ENCODE measurements around the gene RHCE.
"Not testable (repeated sequence)": the region's sequence is repeated elsewhere in the genome, so short reads cannot be mapped to it uniquely, and the experiment has no call there.

The RHCE gene

GRCh38 chr1:25432749-25433388 lies 12.2 kb upstream of the RHCE start:
- DNase-seq (ENCODE audit: low spot score), result no peak

- DNase-seq (ENCODE audit: low spot score), result no peak
These were observed 11.5 kb upstream of the RHCE start for GRCh38 chr1:25431955-25432719.

GRCh38 chr1:25430967-25431881 lies 10.6 kb upstream of the RHCE start:
- DNase-seq (ENCODE audit: low spot score), result peak; percentile 72

- peak; percentile 97 for DNase-seq (ENCODE audit: low spot score)
These were observed 9.7 kb upstream of the RHCE start, which contains the start of gene MACO1 for GRCh38 chr1:25430073-25430966. MACO1 (plus strand) TSS chr1:25430897; CDS start chr1:25431099, 202 bp downstream.

- DNase-seq (ENCODE audit: low spot score), result no peak
These were observed 8.0 kb upstream of the RHCE start for GRCh38 chr1:25428475-25429166.

- no peak for DNase-seq (ENCODE audit: low spot score)
These were observed 7.1 kb upstream of the RHCE start for GRCh38 chr1:25427696-25428095.

- DNase-seq (ENCODE audit: low spot score), result no peak
These were observed 4.8 kb upstream of the RHCE start for GRCh38 chr1:25425098-25426085.

GRCh38 chr1:25423206-25423605 lies 2.6 kb upstream of the RHCE start:
- not testable (repeated sequence) for DNase-seq (ENCODE audit: low spot score)

GRCh38 chr1:25419339-25419738 lies 1.3 kb downstream of the RHCE start:
- not testable (repeated sequence) for DNase-seq (ENCODE audit: low spot score)

GRCh38 chr1:25417280-25417679 lies 3.3 kb downstream of the RHCE start:
- not testable (repeated sequence) for DNase-seq (ENCODE audit: low spot score)

- DNase-seq (ENCODE audit: low spot score), result not testable (repeated sequence)
These were observed 6.0 kb downstream of the RHCE start for GRCh38 chr1:25414578-25414977.

- not testable (repeated sequence) for DNase-seq (ENCODE audit: low spot score)
These were observed 6.5 kb downstream of the RHCE start for GRCh38 chr1:25414157-25414556.

- not testable (repeated sequence) for DNase-seq (ENCODE audit: low spot score)
These were observed 7.6 kb downstream of the RHCE start for GRCh38 chr1:25412872-25413623.

- DNase-seq (ENCODE audit: low spot score), result not testable (repeated sequence)
These were observed 10.8 kb downstream of the RHCE start for GRCh38 chr1:25409641-25410427.

GRCh38 chr1:25405731-25406305 lies 14.8 kb downstream of the RHCE start:
- DNase-seq (ENCODE audit: low spot score), result not testable (repeated sequence)

- not testable (repeated sequence) for DNase-seq (ENCODE audit: low spot score)
These were observed 17.4 kb downstream of the RHCE start for GRCh38 chr1:25402947-25403803.
